ENCODE measurements around the gene DNAJC12.

DNA sequence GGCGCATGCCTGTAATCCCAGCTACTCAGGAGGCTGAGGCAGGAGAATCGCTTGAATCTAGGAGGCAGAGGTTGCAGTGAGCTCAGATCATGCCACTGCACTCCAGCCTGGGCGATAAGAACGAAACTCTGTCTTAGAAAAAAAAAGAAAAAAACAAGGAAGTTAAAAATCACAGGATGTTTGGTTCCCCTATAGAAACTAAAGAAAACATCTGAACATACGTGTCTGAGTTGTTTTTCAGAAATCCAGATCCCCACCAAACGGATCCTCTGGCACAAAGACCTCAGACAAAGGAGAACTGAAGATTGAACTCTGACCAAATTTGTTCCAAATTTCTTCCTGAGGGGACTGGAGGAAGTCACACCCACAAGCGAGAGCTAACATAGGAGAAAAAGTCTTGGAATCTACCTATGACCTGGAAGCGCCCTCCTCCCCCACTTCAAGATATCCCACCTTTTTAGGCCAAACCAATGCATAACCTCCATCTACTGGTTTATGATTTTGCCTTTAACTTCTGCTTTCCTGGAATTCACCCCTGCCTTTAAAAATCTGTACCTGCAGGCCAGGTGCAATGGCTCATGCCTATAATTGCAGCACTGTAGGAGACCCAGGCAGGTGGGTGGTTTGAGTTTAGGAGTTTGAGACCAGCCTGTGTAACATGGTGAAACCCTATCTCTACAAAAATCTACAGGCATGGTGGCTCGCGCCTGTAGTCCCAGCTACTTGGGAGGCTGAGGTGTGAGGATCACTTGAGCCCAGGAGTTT lies 26.8 kb upstream of the DNAJC12 start:
- TF ChIP-seq POLR2A (IDR thresholded peaks at IDR 0.05) = no peak
- TF ChIP-seq, protein P1, sequence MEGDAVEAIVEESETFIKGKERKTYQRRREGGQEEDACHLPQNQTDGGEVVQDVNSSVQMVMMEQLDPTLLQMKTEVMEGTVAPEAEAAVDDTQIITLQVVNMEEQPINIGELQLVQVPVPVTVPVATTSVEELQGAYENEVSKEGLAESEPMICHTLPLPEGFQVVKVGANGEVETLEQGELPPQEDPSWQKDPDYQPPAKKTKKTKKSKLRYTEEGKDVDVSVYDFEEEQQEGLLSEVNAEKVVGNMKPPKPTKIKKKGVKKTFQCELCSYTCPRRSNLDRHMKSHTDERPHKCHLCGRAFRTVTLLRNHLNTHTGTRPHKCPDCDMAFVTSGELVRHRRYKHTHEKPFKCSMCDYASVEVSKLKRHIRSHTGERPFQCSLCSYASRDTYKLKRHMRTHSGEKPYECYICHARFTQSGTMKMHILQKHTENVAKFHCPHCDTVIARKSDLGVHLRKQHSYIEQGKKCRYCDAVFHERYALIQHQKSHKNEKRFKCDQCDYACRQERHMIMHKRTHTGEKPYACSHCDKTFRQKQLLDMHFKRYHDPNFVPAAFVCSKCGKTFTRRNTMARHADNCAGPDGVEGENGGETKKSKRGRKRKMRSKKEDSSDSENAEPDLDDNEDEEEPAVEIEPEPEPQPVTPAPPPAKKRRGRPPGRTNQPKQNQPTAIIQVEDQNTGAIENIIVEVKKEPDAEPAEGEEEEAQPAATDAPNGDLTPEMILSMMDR (IDR thresholded peaks at IDR 0.05) = no peak

Measured in heart left ventricle (tissue), 13 donors.